GM18502 (cell line): Measurements from ENCODE around the gene PSTPIP1.

Experiments
- ATAC-seq: cut with Tn5 transposase; IDR thresholded peaks from one replicate; pipeline ENCODE4 v1.9.1; 2021; ENCODE audit warnings: mild to moderate bottlenecking; ENCODE audit not compliant: unreplicated experiment, poor library complexity

The PSTPIP1 gene

GRCh38 chr15:76976572-76977270 is 18.2 kb upstream of the PSTPIP1 start:
- ATAC-seq: no peak

DNA sequence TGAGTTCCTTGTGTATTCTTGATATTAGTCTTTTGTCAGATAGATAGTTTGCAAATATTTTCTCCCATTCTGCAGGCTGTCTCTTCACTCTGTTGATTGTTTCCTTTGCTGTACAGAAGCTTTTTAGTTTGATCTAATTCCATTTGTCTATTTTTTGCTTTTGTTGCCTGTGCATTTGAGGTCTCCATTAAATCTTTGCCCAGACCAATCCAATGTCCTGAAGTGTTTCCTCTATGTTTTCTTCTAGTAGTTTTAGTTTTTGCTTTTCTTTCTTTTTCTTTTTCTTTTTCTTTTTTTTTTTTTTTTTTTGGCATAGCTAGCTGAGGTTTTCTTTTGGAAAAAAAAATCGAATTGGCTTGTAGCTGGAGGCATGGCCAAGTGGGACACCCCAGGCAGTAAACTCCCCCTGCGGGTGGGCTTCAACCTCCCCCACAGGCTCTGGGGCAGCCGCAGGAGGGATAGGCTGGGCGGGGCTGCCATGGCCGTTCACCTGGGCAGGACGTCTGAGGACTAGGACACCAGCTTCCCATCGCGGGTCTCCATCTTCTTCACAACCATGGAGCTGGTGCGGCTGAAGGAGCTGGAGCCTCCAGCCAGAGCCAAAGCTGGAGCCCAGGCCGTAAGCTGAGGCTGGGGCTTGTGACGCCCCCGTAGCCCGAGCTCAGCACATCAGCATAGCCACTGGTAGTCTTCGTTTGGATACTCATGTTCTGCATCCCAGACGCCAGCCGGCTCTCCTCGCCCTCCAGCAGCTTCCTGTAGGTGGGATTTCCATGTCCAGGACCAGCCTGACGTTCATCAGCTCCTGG is 16.2 kb upstream of the PSTPIP1 start:
- no peak for ATAC-seq

DNA sequence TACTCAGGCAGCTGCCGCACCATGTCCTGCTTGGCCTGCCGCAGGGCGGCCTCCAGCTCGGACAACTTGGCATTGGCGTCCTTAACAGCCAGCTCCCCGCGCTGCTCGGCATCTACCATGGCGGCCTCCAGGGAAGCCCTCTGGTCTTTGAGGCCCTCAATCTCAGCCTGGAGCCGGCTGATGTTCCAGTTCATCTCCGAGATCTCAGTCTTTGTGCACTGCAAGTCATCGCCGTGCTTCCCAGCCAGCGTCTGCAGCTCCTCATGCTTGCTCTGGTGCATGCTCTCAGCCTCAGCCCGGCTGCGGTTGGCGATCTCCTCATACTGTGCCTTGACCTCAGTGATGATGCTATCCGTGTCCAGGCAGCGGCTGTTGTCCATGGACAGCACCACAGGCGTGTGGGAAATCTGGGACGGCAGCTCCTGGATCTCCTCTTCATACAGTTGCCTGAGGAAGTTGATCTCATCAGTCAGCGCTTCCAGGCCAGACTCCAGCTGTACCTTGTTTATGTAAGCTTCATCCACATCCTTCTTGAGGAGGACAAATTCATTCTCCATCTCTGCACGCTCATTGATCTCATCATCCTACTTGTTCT is 15.5 kb upstream of the PSTPIP1 start:
- ATAC-seq: no peak

- no peak for ATAC-seq
These were observed 14.9 kb upstream of the PSTPIP1 start for GRCh38 chr15:76979996-76980520.

- ATAC-seq: no peak
These were observed 12.6 kb upstream of the PSTPIP1 start for GRCh38 chr15:76982356-76982755.

DNA sequence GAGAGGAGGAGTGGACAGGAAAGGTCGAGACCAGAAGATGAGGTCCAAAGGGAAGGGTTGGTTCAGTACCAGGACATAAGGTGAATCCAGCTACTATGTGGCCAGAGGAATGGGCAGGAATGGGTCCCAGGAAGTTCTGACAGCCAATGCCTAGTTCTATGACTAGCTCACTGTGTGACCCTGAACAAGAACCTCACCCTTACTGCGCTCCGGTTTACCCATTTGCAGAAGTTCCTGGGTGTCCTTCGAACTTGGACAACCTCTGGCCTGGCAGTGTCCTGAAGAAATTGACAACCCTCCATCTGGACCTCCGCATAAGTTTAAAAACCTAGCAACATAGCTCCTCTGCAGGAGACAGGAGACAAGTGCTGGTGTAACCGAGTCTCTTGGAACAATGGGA is 12.2 kb upstream of the PSTPIP1 start:
- ATAC-seq: no peak

DNA sequence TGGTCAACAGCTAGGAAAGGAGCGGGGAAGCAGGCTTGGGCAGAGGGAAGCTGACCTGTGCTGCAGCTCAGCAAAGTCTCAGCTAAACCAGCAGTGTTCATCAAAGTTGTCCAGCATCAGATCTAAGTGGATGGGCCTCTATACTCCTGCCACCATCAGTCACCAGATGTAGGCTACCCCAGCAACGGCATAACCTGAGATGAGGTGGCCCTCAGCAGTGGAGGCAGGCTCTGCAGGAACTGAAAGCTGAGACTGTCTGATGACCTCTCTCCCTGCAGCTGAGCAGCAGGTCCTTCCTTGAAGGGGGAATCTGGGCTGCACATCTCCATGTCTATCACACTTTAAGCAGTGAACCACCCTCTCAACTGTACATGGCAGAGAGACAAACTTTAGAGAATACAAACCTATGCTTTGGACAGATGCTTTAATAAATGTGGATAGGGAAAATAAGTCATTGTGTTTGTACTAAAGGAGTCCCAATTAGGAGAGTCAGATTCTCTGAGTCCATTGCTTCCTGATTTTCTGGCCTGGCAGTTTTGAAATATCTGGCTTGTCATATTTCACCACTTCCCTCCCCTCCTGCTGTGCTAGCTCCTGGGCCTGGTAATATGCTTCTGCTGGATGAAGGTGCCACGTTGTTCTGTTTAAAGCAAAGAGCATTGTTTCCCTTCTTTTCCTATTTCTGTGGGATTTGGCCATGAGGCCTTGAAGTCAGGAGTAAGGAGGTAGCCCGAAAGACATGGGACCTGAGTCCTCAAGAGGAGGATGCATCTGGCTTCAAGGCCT is 11.1 kb upstream of the PSTPIP1 start:
- no peak for ATAC-seq

- no peak for ATAC-seq
These were observed 8.2 kb upstream of the PSTPIP1 start for GRCh38 chr15:76986743-76987142.

- no peak for ATAC-seq
These were observed 7.7 kb upstream of the PSTPIP1 start for GRCh38 chr15:76987276-76987675.

DNA sequence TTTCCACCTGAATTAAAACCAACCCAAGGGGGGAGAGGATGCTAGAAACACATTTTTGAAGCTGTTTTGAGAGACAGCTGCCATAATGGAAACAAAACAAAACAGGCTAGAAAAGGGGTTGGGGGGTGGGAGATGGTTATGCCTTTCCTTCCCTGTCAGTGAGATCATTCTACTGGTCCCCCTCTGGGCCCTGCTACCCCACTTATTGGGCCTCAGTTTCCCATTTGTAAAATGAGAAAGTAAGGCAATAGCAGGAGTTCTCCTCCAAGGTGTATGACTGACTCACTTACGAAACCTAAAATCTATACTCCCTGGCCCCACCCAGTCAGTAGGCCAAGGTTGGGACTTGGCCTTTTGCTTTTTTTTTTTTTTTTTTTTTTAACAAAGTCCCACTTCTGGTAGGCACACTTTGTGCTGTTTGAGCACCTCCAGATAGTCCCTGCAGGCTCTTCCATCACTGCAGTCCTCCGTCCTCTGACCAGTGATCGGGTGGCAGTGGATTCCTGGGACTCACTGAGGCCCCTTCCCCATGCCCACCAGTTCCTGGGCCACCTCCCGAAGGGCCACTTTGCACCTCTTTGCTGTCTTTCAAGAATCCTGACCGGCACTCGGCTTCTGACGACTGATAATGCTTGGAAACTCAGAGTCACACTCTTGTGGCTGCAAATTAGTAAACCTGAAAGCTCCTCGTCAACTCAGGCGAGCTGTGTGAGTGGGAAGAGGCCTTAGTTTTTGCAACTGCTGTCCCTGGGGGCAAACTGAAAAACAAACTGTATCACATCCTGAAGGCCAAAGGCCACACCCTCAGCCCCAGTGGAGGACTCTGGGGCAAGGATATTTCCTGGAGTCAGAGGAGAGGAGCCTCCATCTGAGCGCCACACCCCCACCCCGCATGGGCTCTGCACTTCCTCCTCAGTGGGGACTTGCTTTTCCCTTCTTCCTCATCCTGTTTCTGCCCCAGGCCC is 6.7 kb upstream of the PSTPIP1 start:
- peak; percentile 87 for ATAC-seq

DNA sequence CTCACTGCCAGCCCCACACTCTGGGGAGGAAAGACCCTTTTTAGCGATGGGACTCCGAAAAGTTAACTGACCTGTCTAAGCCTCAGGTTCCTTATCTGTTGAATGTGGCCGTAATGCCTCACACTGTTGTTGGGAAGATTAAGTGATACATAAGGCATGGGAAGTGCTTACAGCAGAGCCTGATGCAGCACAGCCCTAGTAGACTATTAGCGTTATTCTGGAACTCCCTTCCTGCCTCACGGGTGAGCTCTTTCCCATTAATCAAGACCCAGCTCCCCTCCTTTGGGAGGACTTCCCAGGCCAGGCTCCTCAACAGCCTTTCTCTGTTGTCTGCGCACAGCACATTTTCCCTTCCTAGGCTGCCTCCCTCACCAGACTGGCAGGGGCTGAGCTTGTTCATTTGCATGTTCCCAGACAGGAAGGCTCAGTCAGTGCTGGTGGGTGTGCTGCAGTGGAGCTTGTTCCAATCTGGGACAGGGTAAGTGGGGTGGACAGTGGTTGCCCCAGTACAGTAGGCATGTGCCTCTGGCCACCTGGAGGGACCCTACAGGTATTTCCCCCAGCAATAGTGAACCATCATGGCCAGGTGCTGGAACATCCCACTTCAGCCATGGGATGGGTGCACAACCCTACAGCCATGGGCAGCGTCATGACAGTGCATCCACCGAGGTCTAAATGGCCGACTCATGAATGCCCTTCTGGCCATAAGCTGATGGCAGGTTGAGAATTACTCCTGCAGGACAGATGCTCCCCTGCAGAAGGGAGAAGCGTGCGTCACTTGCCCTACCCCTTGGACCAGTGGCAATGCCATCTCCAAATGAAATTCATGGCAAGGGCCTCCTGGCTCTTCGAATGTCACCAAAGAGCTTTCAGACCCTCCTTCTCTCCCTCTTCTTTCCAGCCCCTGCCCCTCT is 5.8 kb upstream of the PSTPIP1 start:
- peak; percentile 12 for ATAC-seq

DNA sequence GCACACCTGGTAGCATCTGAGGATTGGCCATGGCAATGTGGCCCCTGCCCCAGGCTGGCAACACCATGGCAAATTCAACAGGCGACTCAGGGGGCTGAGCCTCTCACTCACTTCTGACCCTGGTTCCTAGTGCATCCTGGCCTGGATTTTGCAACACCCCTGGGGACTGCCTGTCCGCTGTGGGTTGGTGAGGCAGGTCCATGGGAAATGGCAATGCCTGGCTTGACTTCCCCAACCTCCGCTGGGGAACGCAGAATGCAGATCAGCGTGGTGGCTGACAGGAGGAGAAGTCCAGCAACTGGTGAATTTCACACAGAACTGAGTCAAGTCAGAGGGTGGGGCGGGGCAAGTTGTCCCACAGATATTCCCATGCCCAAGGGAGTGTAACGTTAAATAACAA is 3.9 kb upstream of the PSTPIP1 start:
- no peak for ATAC-seq

- no peak for ATAC-seq
These were observed 2.9 kb upstream of the PSTPIP1 start for GRCh38 chr15:76991741-76992645.

GRCh38 chr15:76993114-76993725 is 1.7 kb upstream of the PSTPIP1 start:
- ATAC-seq: no peak

DNA sequence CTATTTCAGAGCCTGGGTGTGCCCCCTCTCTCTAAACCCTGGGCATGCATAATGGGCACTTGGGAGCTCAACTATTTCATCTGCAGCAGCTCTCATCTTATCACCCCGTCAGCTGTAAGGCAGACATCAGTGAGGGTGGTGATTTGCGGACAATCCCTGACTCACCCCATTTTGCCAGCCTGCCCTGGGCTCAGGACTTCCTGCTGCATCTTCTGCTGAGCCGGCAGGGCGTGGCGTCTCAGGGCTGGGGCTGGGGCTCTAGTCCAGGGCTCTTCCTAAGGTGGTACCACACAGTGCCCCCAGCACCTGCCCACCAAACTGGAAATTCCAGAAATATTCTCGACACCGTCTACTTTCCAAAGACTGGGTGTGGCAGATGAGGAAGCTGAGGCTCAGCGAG is 925 bp upstream of the PSTPIP1 start:
- ATAC-seq: no peak

DNA sequence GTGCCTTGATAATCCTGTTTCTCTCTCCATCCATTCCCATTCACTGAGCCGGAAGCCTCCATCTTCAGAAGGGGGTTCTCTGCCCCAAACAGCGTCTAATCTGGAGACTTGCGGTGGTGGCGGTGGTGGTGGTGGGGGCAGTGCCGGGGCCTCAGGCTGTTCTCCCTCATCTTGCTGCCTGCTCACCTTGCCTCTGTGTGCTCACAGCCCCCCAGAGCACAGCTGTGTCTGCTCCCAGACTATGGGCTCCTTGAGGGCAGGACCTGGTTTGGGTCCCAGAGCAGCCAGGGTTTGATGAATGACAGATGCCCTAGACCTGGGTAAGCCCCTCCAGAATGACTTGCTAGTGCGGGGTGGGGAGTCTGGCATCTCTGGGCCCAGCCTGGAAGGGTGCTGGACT is 430 bp upstream of the PSTPIP1 start:
- ATAC-seq: no peak

GRCh38 chr15:76996076-76996525 is 1.2 kb downstream of the PSTPIP1 start:
- no peak for ATAC-seq
